Stimulated activated CD8-positive, alpha-beta memory T cell treated with anti-CD3 and anti-CD28 coated beads, Interleukin-15, amount 100 ng/mL, for 24 hours (primary cell): ENCODE data around the gene NOP58.
"Not testable (repeated sequence)": the region's sequence is repeated elsewhere in the genome, so short reads cannot be mapped to it uniquely, and the experiment has no call there.

ENCODE experiments used
- DNase-seq: peaks from one replicate; pipeline ENCODE4 v3.0.0-alpha.2; 2020; ENCODE audit warnings: low read depth

The NOP58 gene

GRCh38 chr2:202307690-202308089 is 42.1 kb downstream of the NOP58 start:
- DNase-seq, result no peak

GRCh38 chr2:202311823-202312388 is 46.3 kb downstream of the NOP58 start:
- no peak for DNase-seq

GRCh38 chr2:202314116-202314515 is 48.6 kb downstream of the NOP58 start:
- no peak for DNase-seq

- DNase-seq, result no peak
Observed at GRCh38 chr2:202317080-202317857, 51.7 kb downstream of the NOP58 start.

GRCh38 chr2:202320362-202320761 is 54.8 kb downstream of the NOP58 start:
- DNase-seq, result not testable (repeated sequence)

GRCh38 chr2:202322435-202322834 is 56.9 kb downstream of the NOP58 start:
- DNase-seq, result no peak

GRCh38 chr2:202327858-202328257 is 62.3 kb downstream of the NOP58 start:
- no peak for DNase-seq

- no peak for DNase-seq
Observed at GRCh38 chr2:202335791-202336467, 70.4 kb downstream of the NOP58 start.

- no peak for DNase-seq
Observed at GRCh38 chr2:202337151-202337550, 71.6 kb downstream of the NOP58 start.

GRCh38 chr2:202337706-202338346 is 72.3 kb downstream of the NOP58 start:
- DNase-seq, result no peak

- no peak for DNase-seq
Observed at GRCh38 chr2:202339071-202339870, 73.7 kb downstream of the NOP58 start.

GRCh38 chr2:202344178-202344577 is 78.6 kb downstream of the NOP58 start:
- DNase-seq, result no peak

GRCh38 chr2:202346180-202346579 is 80.6 kb downstream of the NOP58 start:
- no peak for DNase-seq
